Epithelial cell of proximal tubule (primary cell): ENCODE results near the gene TMEM178B. TPM values are rescaled to one million over a fixed set of nuclear protein-coding genes. Genes with fewer than 3 reads are reported as not detected.

ENCODE experiments used
- DNase-seq: peaks from one replicate; pipeline ENCODE4 v3.0.0-alpha.2; 2011; ENCODE audit warnings: low read depth
- H3K4me3 ChIP-seq: 2 replicates; pipeline ENCODE4 v1.5.1; 2011; ENCODE audit warnings: low read depth, mild to moderate bottlenecking, low read length
- total RNA-seq: library from RNA; depleted of rRNA; stranded (reverse); fragments of >200 nt; gene quantifications from 2 replicates; pipeline ENCODE4 v1.2.3, GENCODE V29; 2015
- TF ChIP-seq, protein P1 (sequence below): conservative IDR thresholded peaks from 2 replicates; pipeline ENCODE4 v1.5.1; 2012; ENCODE audit warnings: low read depth, mild to moderate bottlenecking, low read length

Gene TMEM178B
- total RNA-seq, 1 donor from 2014 or later, result 3.1 TPM

- DNase-seq, result no peak
- TF ChIP-seq, protein P1, sequence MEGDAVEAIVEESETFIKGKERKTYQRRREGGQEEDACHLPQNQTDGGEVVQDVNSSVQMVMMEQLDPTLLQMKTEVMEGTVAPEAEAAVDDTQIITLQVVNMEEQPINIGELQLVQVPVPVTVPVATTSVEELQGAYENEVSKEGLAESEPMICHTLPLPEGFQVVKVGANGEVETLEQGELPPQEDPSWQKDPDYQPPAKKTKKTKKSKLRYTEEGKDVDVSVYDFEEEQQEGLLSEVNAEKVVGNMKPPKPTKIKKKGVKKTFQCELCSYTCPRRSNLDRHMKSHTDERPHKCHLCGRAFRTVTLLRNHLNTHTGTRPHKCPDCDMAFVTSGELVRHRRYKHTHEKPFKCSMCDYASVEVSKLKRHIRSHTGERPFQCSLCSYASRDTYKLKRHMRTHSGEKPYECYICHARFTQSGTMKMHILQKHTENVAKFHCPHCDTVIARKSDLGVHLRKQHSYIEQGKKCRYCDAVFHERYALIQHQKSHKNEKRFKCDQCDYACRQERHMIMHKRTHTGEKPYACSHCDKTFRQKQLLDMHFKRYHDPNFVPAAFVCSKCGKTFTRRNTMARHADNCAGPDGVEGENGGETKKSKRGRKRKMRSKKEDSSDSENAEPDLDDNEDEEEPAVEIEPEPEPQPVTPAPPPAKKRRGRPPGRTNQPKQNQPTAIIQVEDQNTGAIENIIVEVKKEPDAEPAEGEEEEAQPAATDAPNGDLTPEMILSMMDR, result no peak
- no peak overlapping the region for H3K4me3 ChIP-seq
These were observed 336.0 kb downstream of the TMEM178B start for GRCh38 chr7:141409801-141410329.

DNA sequence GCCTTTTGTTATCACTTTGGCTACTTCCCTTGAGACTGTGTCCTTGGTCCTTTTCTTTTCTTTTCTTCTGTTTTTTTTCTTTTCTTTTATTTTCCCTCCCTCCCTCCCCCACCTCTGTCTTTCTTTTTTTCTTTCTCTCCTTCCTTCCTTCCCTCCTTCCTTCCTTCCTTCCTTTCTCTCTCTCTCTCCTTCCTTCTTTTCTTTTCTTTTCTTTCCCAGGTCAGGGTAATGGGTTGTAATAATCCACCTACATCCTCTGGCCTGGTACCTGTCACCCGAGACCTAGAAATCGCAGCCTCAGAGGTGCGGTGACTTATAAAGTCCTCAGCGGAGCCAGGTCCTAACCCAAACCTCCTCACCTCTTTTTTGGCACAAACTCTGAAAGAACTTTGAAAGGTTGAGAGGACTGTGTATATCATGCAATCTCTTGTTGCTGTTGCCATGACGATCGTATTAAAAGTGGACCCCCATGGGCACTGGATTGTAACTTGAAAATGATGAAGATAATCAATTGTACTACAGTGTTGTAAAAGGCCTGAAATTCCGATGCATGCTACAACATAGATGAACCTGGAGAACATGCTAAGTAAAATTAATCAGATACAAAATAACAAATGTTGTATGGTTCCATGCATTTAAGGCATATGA, 336.6 kb downstream of the TMEM178B start:
- no peak for DNase-seq
- H3K4me3 ChIP-seq, result no peak overlapping the region
- TF ChIP-seq, protein P1, result no peak

DNA sequence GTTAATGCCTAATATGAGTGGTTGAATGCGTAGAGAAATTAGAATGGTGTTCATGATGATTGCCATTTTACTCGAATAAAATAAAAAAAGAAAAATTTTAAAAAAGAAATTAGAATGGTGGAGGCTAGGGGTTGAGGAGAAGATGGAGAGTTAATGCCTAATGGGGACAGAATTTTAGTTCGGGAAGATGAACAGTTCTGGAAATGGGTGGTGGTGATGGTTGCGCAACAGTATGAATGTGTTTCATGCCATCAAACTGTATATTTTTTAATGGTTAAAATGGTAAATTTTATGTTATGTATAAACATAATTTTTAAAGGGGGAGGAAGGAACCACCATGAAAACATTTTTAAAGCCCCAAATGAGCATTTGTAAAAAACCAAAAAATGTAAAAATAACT, 337.3 kb downstream of the TMEM178B start:
- H3K4me3 ChIP-seq, result no peak overlapping the region
- TF ChIP-seq, protein P1, result no peak
- DNase-seq, result no peak

DNA sequence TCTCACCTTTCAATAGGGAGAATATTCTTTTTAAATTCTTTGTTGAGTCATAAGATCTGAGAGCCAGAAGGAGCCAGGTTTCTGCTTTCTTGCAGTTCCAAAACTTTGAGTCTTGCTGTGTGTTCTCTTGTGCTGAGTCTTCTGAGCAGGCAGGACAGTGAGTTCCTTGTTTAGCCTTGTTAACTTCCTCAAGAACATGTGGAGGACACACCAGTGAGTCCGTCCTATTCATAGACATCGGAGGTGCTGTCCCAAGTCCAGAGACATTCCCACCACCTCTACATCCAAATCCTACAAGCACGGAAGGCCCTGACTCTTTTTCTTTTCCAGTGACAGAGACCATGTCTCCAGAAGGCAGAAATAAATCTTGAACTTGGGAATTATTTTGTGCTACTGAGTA, 342.1 kb downstream of the TMEM178B start:
- H3K4me3 ChIP-seq, result no peak overlapping the region
- DNase-seq, result no peak
- TF ChIP-seq, protein P1, result no peak

DNA sequence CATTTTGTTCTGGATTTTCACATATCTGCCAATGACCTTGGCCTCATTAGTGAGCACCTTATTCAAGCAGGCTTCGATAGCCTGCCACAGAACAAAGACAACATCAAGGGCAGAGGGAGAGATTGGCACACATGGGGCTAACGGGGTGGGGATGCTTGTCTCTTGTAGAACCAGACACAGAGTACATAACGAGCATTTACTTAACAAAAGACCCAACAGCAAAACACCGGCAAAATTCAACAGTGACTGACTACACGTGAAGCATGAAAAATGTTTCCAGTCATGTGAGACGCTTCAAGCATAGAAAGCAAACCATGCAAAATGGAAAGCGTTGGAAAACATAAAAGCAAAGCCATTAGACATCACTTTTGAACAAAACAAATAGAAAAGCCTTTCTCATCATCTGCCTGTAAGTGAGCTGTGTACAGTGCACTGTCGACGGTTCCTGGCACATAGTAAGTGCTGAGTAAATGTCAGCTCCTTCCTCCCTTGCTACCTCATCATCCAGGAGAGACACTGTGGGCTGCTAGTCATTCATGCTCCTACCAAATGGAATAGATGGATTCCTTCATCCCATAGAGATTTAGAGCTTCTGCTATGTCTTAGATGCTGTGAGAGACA, 342.9 kb downstream of the TMEM178B start:
- no peak overlapping the region for H3K4me3 ChIP-seq
- no peak for DNase-seq
- TF ChIP-seq, protein P1, result no peak

DNA sequence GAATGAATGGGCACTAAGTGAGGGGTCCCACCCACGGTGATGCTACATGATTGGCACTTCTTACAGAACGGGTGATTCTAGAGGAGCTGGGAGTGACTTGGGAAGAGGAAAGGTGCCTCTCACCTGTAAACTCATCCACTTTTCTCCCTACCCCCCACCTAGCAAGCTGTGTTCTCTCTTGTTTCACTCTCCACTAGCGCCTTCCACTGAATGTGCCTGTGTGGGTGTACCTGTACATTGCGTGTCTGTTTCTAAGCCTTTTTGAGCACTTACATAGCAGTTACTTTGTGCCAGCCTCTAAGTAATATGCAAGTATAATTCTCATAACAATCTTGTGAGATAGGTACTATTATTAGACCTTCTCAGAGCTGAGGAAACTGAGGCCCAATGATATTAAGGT, 343.6 kb downstream of the TMEM178B start:
- TF ChIP-seq, protein P1, result no peak
- no peak overlapping the region for H3K4me3 ChIP-seq
- no peak for DNase-seq

GRCh38 chr7:141418066-141418465, 344.2 kb downstream of the TMEM178B start:
- TF ChIP-seq, protein P1, result no peak

More at GRCh38 chr7:141418066-141418465, 344.2 kb downstream of the TMEM178B start:
- no peak overlapping the region for H3K4me3 ChIP-seq
- no peak for DNase-seq
